Choroid plexus epithelial cell (primary cell): ENCODE measurements around the gene ATXN7.

Experiments
- DNase-seq: peaks from one replicate; pipeline ENCODE4 v3.0.0-alpha.2; 2010; ENCODE audit warnings: low read depth
- H3K4me3 ChIP-seq: 2 replicates; pipeline ENCODE4 v1.5.1; 2011; ENCODE audit warnings: low read depth, mild to moderate bottlenecking, control low read depth, low read length, moderate library complexity
- CTCF ChIP-seq: conservative IDR thresholded peaks from 2 replicates; pipeline ENCODE4 v1.5.1; 2011; ENCODE audit warnings: low read depth, mild to moderate bottlenecking, control low read depth, inconsistent platforms, low read length, moderate library complexity

ATXN7 gene

GRCh38 chr3:63911509-63911872, 47.8 kb downstream of the ATXN7 start:
- DNase-seq: no peak
- peak overlapping the region; percentile 77 for H3K4me3 ChIP-seq

DNA sequence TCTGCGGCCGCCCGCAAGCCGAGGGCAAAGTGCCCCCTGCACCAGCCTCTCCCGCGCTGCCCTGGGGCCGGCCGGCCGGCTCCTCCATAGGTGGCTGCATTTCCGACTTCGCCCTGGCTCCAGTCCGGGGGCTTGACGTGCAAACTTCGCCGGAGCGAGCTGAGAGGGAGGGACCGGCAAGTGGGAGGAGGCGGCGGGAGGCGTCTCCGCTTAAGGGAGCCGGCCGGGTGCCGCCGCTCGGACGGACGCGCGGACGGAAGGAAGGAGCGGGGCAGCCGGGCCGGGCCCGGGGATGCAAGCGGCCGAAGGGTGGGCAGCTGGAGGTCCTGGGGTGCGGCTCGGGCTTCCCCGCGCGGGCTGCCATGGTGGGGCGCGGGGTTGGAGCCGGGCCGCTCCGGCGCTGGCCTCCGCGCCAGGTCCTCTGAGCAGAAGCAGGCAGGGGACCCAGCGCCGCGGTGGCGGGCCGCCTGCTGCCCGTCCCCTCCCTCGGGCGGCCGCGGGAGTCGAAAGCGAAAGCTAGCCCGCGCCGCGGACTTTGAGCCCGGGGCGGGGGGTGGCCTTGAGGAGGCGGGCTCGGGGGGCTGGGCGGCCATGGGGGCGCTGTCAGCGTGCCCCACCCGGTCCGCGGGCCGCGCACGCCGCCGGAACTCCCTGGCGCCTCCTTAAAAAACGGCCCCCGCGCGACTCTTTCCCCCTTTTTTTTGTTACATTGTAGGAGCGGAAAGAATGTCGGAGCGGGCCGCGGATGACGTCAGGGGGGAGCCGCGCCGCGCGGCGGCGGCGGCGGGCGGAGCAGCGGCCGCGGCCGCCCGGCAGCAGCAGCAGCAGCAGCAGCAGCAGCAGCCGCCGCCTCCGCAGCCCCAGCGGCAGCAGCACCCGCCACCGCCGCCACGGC, 48.5 kb downstream of the ATXN7 start, which contains the start of gene SCAANT1:
SCAANT1 (minus strand) TSS at position 511 of the 895 bp plus-strand sequence.
- no peak for TF ChIP-seq CTCF
- peak within 1 kb of the TSS; percentile 77 for H3K4me3 ChIP-seq
- peak; percentile 95 for DNase-seq

More at GRCh38 chr3:63911509-63911872, 47.8 kb downstream of the ATXN7 start:
- no peak for TF ChIP-seq CTCF

DNA sequence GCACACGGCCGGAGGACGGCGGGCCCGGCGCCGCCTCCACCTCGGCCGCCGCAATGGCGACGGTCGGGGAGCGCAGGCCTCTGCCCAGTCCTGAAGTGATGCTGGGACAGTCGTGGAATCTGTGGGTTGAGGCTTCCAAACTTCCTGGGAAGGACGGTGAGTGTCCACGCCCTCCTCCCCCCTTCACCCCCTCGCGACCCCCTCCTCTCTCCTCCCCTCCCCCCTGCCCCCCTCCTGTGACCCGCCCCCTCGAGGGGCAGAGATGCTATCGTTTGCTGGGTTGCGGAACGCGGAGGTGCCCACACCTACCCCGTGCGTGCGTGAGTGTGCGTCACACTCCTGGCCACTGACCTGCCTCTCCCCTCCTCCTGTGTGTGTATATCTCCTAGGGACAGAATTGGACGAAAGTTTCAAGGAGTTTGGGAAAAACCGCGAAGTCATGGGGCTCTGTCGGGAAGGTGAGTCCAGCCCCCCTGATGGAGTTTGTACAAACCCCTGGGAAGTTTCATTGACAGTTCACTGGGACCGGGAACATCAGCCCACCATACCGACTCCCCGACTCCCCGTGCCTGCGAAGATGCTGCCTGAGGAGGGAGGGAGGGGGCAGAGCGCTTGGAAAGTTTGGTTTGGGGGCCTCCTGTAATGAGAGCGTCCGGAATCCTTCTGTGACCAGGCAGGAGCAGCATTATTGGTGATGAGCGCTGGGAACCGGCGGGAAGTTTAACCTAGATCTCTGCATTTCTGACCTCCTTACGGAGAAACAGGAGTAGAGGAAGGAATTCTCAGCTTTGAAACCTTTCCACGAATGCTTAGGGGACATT, 49.3 kb downstream of the ATXN7 start:
- no peak for TF ChIP-seq CTCF
- peak; percentile 55 for DNase-seq

GRCh38 chr3:63914312-63914711, 50.6 kb downstream of the ATXN7 start:
- no peak overlapping the region for H3K4me3 ChIP-seq
- TF ChIP-seq CTCF: peak; percentile 15
- DNase-seq: peak; percentile 80

More for the DNA sequence above, 49.3 kb downstream of the ATXN7 start:
- peak overlapping the region; percentile 77 for H3K4me3 ChIP-seq

- DNase-seq: peak; percentile 63
- TF ChIP-seq CTCF: no peak
- H3K4me3 ChIP-seq: no peak overlapping the region
Observed at GRCh38 chr3:63918321-63918720, 54.7 kb downstream of the ATXN7 start.

GRCh38 chr3:63920001-63920400, 56.3 kb downstream of the ATXN7 start:
- no peak overlapping the region for H3K4me3 ChIP-seq
- no peak for TF ChIP-seq CTCF
- no peak for DNase-seq
